AG04449 (cell line): Measurements from ENCODE around the gene CDK15.

Source experiments
- CTCF ChIA-PET: fragments of 350-600 bp; formaldehyde crosslinking; extraction: SDS; loops from one replicate; lab custom pipeline; 2021; ENCODE audit warnings: antibody characterized with exemption; lab: Yijun Ruan, JAX
- POLR2A ChIA-PET: fragments of 400-600, 350-600 bp; formaldehyde crosslinking; extraction: SDS; loops from one replicate; lab custom pipeline; 2020; ENCODE audit warnings: antibody characterized with exemption, inconsistent platforms; lab: Yijun Ruan, JAX
- DNase-seq: peaks from one replicate; pipeline ENCODE4 v3.0.0-alpha.2; 2010; ENCODE audit warnings: low read depth, low spot score
- H3K4me3 ChIP-seq: 2 replicates; pipeline ENCODE4 v1.5.1; 2011; ENCODE audit warnings: low read depth, mild to moderate bottlenecking, control low read depth, low read length
- CTCF ChIP-seq: IDR thresholded peaks from one replicate; pipeline ENCODE4 v1.5.1; 2011; ENCODE audit warnings: mild to moderate bottlenecking, moderate library complexity, low read length, control low read depth, inconsistent platforms; ENCODE audit not compliant: insufficient read depth; ENCODE audit errors: missing control alignments

The CDK15 gene

GRCh38 chr2:201857326-201857725, 51.0 kb downstream of the CDK15 start:
- no peak overlapping the region for H3K4me3 ChIP-seq
- POLR2A ChIA-PET: no interaction called here
- DNase-seq: no peak
- no peak for TF ChIP-seq CTCF
- CTCF ChIA-PET: interaction anchor here (0.6 to 4.0 kb wide), 7 partner anchors 10 to 324 kb away, joined by 3 to 35 read pairs (median 3); no protein-coding TSS in a partner anchor

- CTCF ChIA-PET: interaction anchor here (0.6 to 4.0 kb wide), 25 partner anchors 9 to 326 kb away, joined by 3 to 46 read pairs (median 8); partner anchors contain the start of gene ALS2
- TF ChIP-seq CTCF: no peak
- H3K4me3 ChIP-seq: no peak overlapping the region
- POLR2A ChIA-PET: interaction anchor here (2.3 kb wide), 1 partner anchor 181 kb away, joined by 9 read pairs; no protein-coding TSS in a partner anchor
- no peak for DNase-seq
These were observed 52.2 kb downstream of the CDK15 start for GRCh38 chr2:201858281-201859184.

- ChIA-PET CTCF (interaction anchor here (0.6 to 4.0 kb wide), 47 partner anchors 8 to 324 kb away, joined by 3 to 46 read pairs (median 6); partner anchors contain the start of gene CDK15), POLR2A (interaction anchor here (0.6 to 2.3 kb wide), 6 partner anchors 13 to 281 kb away, joined by 3 to 9 read pairs (median 4); no protein-coding TSS in a partner anchor)
- DNase-seq: no peak
- TF ChIP-seq CTCF: no peak
- no peak overlapping the region for H3K4me3 ChIP-seq
These were observed 53.6 kb downstream of the CDK15 start for GRCh38 chr2:201859949-201860348.

GRCh38 chr2:201860636-201861066, 54.3 kb downstream of the CDK15 start:
- TF ChIP-seq CTCF: peak; percentile 83
- peak; percentile 54 for DNase-seq
- no peak overlapping the region for H3K4me3 ChIP-seq
- CTCF ChIA-PET: interaction anchor here (0.6 to 4.0 kb wide), 62 partner anchors 9 to 324 kb away, joined by 3 to 46 read pairs (median 5); partner anchors contain the start of genes ALS2 and CDK15
- POLR2A ChIA-PET: interaction anchor here (0.6 to 2.3 kb wide), 6 partner anchors 27 to 275 kb away, joined by 3 to 9 read pairs (median 4); no protein-coding TSS in a partner anchor

GRCh38 chr2:201862843-201863242, 56.5 kb downstream of the CDK15 start:
- no peak overlapping the region for H3K4me3 ChIP-seq
- CTCF ChIA-PET: interaction anchor here (1.0 to 3.6 kb wide), 7 partner anchors 8 to 315 kb away, joined by 3 to 11 read pairs (median 4); no protein-coding TSS in a partner anchor

More at GRCh38 chr2:201862843-201863242, 56.5 kb downstream of the CDK15 start:
- no peak for TF ChIP-seq CTCF
- POLR2A ChIA-PET: no interaction called here
- DNase-seq: no peak
